HG02943 (cell line): Measurements from ENCODE around the gene SMOC2.
"Not testable (repeated sequence)": the region's sequence is repeated elsewhere in the genome, so short reads cannot be mapped to it uniquely, and the experiment has no call there.

Source experiments
- ATAC-seq: cut with Tn5 transposase; IDR thresholded peaks from one replicate; pipeline ENCODE4 v1.9.1; 2021; ENCODE audit warnings: mild to moderate bottlenecking, low read depth, moderate library complexity; ENCODE audit not compliant: unreplicated experiment

SMOC2 gene

GRCh38 chr6:168670401-168670985 lies 229.5 kb downstream of the SMOC2 start:
- no peak for ATAC-seq

- ATAC-seq = no peak
Measured at GRCh38 chr6:168671028-168671862, 230.3 kb downstream of the SMOC2 start.

- ATAC-seq = no peak
Measured at GRCh38 chr6:168671863-168672546, 231.0 kb downstream of the SMOC2 start.

GRCh38 chr6:168674595-168674994 lies 233.6 kb downstream of the SMOC2 start:
- ATAC-seq = no peak

- no peak for ATAC-seq
Measured at GRCh38 chr6:168675375-168675774, 234.4 kb downstream of the SMOC2 start.

GRCh38 chr6:168675933-168676551 lies 235.1 kb downstream of the SMOC2 start:
- no peak for ATAC-seq

- no peak for ATAC-seq
Measured at GRCh38 chr6:168676552-168677322, 235.8 kb downstream of the SMOC2 start.

- not testable (repeated sequence) for ATAC-seq
Measured at GRCh38 chr6:168677323-168677781, 236.4 kb downstream of the SMOC2 start.

GRCh38 chr6:168678077-168678476 lies 237.1 kb downstream of the SMOC2 start:
- ATAC-seq = no peak

- ATAC-seq = no peak
Measured at GRCh38 chr6:168678588-168678987, 237.6 kb downstream of the SMOC2 start.

GRCh38 chr6:168681748-168682147 lies 240.8 kb downstream of the SMOC2 start:
- no peak for ATAC-seq

- no peak for ATAC-seq
Measured at GRCh38 chr6:168683621-168684020, 242.6 kb downstream of the SMOC2 start.

GRCh38 chr6:168684471-168684870 lies 243.5 kb downstream of the SMOC2 start:
- ATAC-seq = no peak

- no peak for ATAC-seq
Measured at GRCh38 chr6:168684906-168685305, 243.9 kb downstream of the SMOC2 start.

GRCh38 chr6:168686029-168686738 lies 245.2 kb downstream of the SMOC2 start:
- no peak for ATAC-seq

- ATAC-seq = no peak
Measured at GRCh38 chr6:168686831-168687730, 246.1 kb downstream of the SMOC2 start.

- no peak for ATAC-seq
Measured at GRCh38 chr6:168690271-168690670, 249.3 kb downstream of the SMOC2 start.

- ATAC-seq = no peak
Measured at GRCh38 chr6:168691774-168692173, 250.8 kb downstream of the SMOC2 start.
